Measurements from ENCODE around the gene TCEAL5. TPM values are rescaled to one million over a fixed set of nuclear protein-coding genes. Genes with fewer than 3 reads are reported as not detected.
A peak's percentile ranks its signal among the peaks of the same experiment; 100 is the strongest.
"Not testable (repeated sequence)": the region's sequence is repeated elsewhere in the genome, so short reads cannot be mapped to it uniquely, and the experiment has no call there.

The TCEAL5 gene, protein sequence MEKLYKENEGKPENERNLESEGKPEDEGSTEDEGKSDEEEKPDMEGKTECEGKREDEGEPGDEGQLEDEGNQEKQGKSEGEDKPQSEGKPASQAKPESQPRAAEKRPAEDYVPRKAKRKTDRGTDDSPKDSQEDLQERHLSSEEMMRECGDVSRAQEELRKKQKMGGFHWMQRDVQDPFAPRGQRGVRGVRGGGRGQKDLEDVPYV
- total RNA-seq, result 1.1 TPM

DNA sequence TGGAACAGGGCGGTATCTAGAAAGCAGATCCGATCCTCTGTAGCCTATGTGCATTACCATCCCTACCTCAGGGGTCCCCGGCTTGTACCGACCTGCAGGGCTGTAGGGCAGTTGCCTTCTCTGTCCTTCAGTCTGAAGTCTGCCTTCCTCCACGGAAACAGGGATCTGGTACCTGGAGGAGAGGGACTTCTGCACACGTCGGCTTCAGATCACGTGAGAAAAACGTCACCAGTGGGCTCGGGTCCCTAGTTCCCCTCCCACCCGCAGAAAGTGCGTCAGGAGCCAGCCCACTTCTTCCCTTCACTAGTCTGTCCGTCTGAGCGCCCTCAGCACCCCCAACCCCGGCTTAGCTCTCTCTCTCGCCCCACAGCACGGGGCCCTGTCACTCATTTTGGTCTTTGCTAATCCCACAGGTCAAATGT, at the start of gene TCEAL5:
TCEAL5 (minus strand) TSS at position 170 of the 422 bp plus-strand sequence. CDS start 2,187 bp downstream, outside the sequence.
- DNase-seq, result no peak

GRCh38 chrX:103311399-103311780, 34.8 kb upstream of the TCEAL5 start:
- no peak for DNase-seq

DNA sequence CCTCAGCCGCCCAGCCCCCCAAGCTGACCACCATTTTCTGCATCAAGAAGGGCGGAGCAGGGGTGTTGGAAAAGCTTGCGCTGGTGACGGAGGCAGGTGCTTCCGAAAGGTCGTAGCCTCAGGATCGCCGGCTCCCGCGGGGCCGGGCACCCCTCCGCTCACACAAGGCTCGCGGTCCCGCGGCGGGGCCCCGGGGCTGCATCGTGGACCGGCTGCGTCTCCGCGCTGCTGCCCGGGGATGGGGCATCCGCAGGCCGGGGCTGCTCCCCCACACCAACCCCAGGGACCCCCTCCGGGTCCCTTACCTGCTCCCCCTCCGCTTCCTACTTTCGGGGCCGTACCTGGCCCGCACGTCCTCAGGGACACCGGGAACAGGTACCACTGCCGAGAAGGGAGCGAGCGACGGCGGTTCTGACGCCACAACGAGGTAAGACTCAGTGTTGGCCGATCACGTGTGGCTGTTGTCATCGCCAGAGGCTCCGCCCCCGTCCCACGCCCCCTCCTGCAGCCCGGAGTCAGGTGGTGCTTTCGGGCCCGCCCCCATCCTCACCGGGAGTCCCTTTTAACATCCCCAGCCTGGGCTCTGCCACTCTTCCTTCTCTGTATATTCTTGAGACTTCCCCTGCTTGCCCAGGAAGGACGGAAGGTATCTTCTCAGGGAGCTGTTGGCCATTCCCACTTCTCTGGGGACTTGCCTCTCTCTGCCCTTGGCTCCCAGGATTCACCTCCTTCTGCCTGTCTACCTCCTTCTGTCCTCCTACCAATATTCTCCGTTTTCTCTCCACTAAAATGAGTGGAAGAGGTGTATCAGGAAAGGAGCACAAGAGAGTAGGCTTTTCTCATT, 34.2 kb upstream of the TCEAL5 start, which contains the start of gene BEX2:
BEX2 (minus strand) TSS at position 436 of the 844 bp plus-strand sequence. CDS start 1,014 bp downstream, outside the sequence.
- no peak for DNase-seq

- DNase-seq, result no peak
These were observed 33.5 kb upstream of the TCEAL5 start for GRCh38 chrX:103309860-103310554.

GRCh38 chrX:103305666-103306065, 29.1 kb upstream of the TCEAL5 start:
- not testable (repeated sequence) for DNase-seq

DNA sequence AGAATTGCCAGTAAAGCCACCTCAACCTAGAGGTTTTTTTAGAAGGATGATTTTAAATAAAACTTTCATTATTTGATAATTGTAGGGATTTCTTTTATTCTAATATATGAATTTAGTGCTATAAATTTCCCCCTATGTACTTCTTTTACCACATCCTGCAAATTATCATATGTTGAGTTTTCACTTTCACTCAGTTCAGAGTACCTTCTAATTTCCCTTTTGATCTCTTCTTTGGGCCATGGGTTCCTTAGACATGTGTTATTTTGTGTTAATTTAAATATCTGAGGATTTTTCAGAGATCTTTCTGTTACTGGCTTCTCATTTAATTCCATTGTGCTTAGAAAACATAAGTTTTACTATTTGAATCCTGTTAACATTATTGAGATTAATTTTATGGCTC, 28.2 kb upstream of the TCEAL5 start:
- DNase-seq, result no peak

DNA sequence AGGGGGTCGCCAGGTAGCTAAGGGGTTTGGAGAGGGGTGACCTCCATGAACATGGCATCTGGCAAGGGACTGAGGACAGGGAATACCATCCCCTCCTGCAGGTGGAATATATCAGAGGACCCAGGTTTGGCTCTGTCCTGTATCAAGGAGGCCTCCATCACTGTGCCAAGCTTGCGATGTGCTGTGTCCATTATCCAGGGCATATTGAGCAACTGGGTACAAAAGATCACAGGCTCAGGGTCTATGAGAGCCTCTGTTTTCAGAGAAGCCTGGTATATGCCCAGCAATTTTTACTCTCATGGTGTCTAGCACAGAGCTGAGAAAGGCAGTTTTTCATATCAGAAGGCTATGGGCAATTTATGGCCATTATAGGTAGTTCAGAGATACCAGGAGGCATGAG, 16.6 kb upstream of the TCEAL5 start:
- DNase-seq, result no peak

- no peak for DNase-seq
These were observed 3.1 kb upstream of the TCEAL5 start for GRCh38 chrX:103279624-103280023.

DNA sequence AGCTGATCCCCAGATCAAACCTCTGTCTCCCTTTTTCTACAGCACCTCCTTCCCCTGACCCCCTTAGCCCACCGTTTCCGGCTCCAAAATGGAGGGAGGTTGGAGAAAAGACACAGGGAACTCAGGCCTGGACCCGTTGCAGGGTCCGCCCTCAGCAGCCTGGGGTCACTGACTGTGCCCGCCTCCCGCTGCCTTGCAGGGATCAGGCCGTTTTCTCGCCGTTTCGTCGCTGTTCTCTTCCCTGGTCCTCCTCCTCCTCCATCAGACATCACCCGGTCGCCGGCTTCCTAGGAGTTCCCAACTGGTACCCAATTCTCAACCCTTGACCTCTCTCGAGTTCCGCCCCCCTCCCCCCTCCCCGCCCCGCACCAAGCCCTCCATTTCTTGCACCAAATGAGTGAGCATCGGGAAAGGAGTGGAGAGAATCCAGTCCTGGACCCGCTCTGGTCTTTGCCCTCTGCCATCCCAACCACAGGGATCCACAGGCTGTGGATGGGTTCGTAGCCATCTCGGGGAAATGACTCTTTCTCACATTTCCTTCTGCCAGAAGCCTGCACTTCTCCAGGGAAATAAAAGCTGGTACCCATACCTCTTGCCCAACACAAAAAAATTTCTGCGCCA, 493 bp downstream of the TCEAL5 start:
- no peak for DNase-seq

GRCh38 chrX:103274284-103274683, 2.3 kb downstream of the TCEAL5 start:
- DNase-seq, result no peak

- no peak for DNase-seq
These were observed 18.3 kb downstream of the TCEAL5 start for GRCh38 chrX:103258275-103258674.

DNA sequence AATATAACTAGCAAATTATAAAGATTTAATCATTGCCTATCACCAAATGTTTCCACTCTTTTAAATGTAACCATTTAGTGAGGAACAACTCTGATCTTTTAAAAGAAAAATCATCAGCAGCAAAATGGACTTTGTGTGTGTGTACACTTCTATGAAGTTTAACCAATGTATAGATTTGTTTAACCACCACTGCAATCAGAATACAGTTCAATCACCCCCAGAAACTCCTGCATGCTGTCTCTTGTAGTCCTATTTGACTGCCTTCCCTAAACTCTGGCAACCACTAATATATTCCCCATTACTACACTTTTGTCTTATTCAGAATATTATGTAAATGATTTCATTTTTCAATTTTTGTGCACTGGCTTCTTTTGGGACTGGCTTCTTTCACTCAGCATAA, 19.9 kb downstream of the TCEAL5 start:
- DNase-seq, result no peak

- peak; percentile 58 for DNase-seq
These were observed 21.5 kb downstream of the TCEAL5 start, which contains the start of gene TCEAL8 for GRCh38 chrX:103254921-103255493. Gene TCEAL8 (minus strand): TSS chrX:103255155. CDS start chrX:103253979, 1,176 bp downstream.

GRCh38 chrX:103254171-103254824, 22.3 kb downstream of the TCEAL5 start:
- DNase-seq, result peak; percentile 35

DNA sequence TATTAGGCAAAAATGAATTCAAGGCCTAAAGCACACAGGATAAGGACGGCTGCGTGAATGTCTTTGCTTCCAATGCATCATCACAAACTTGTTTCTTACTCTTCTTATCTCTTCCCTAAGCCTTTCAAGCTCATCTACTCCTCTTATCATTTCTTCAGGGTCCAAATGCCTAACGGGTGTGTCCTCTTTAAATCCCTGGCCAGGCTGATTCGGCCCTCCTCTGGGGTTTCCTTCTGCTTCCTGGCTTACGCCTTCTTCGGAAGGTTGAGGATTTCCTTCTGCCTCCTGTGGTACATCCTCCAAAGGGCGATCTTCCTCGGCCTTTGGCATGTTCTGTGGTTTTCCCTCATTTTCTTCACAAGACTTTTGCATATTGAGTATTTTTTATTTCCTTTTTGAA, 22.9 kb downstream of the TCEAL5 start:
- DNase-seq, result no peak

GRCh38 chrX:103250977-103251376, 25.6 kb downstream of the TCEAL5 start:
- no peak for DNase-seq

GRCh38 chrX:103249805-103250204, 26.7 kb downstream of the TCEAL5 start:
- DNase-seq, result no peak

GRCh38 chrX:103248553-103248952, 28.0 kb downstream of the TCEAL5 start:
- no peak for DNase-seq

DNA sequence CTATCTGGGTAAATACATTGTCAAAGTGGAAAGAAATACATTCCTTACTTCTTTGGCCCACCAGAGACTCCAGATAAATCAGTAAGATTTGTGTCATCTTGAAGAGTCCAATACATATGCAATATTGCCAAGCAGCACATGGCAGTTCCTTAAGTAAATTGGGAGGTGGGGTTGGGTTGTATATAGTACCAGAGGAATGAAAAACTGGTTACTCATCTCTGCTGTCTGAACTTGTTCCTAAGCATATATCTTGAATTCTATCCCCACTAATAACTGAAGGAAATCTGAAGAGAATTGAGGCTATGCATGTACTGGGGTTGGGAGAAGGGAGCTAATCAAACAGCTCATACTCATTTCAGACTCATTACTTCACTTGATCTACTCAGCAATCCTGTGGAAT, 36.4 kb downstream of the TCEAL5 start:
- DNase-seq, result no peak

DNA sequence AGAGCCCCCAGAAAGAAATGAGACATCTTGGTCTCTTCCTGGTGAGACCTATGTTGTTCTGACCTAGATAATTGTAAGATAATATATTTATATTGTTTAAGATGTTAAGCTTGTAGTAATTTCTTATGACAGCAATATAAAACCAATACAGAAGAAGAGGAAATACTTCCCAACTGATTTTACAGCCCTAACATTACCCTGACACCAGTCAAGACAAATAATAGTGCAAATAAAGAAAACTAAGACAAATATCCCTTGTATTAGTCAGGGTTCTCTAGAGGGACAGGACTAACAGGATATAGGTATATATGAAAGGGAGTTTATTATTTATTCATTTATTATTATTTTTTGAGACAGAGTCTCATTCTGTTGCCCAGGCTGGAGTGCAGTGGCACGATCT, 40.3 kb downstream of the TCEAL5 start:
- DNase-seq, result no peak

GRCh38 chrX:103235608-103236007, 40.9 kb downstream of the TCEAL5 start:
- not testable (repeated sequence) for DNase-seq

Data from skin of body (tissue), 2 donors.